Amniotic stem cell (primary cell): ENCODE measurements around the gene C3orf38.
A peak's percentile ranks its signal among the peaks of the same experiment; 100 is the strongest.
"Not testable (repeated sequence)": the region's sequence is repeated elsewhere in the genome, so short reads cannot be mapped to it uniquely, and the experiment has no call there.

Experiments used
- DNase-seq: peaks from one replicate; lab custom pipeline; 2025; lab: John Stamatoyannopoulos, UW

Gene C3orf38

GRCh38 chr3:88152841-88153240 lies 3.1 kb downstream of the C3orf38 start:
- DNase-seq = no peak

- no peak for DNase-seq
Observed at GRCh38 chr3:88166419-88166971, 16.7 kb downstream of the C3orf38 start.

GRCh38 chr3:88167173-88167572 lies 17.4 kb downstream of the C3orf38 start:
- no peak for DNase-seq

GRCh38 chr3:88167704-88168103 lies 17.9 kb downstream of the C3orf38 start:
- DNase-seq = no peak

GRCh38 chr3:88168171-88168570 lies 18.4 kb downstream of the C3orf38 start:
- DNase-seq = no peak

DNA sequence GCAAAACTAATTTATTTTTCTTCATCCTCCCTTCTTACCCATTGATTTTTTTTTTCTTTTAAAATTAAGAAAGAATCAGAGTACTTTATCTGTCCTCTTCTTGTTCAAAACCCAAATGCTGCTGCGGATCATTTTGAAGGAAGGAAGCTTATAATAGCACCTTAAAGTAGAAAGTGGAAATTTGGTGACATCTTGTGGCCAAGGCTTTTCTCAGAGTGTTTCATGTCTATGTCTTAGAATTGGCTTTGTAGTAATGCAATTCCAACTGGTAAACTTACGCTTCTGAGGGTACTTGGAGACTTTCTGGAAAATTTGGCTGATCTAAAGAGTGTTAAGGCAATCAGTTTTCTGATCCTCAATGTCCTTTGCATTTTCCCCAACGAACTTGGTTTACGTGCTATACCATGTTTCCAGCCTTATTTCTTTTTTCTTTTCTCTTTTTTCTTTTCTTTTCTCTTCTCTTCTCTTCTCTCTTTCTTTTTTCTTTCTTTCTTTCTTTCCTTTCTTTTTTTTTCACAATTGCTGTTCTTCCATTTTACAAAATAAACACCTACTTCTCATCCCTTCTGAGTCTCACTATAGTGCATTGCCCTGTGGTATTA lies 30.7 kb downstream of the C3orf38 start:
- no peak for DNase-seq

- DNase-seq = not testable (repeated sequence)
Observed at GRCh38 chr3:88182165-88182918, 32.6 kb downstream of the C3orf38 start.

DNA sequence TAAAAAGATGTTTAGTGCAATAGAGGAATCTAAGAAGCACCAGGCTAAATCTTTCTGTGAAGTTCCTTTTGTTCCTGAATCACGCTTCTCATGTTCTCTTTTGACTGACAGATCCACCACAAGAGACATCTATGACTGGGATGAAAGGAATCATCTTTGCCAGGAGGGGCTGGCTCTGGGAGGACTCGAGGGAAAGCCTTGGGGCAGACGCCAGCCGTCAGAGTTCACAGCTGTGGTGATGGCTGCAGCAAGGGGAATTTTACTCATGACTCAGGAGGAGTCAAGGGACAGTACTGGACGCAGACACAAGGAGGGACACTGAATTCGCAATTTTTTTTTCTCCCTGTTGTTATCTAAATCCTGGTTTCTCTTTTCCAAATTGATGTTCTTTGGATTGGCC lies 38.7 kb downstream of the C3orf38 start:
- no peak for DNase-seq

GRCh38 chr3:88189361-88189810 lies 39.6 kb downstream of the C3orf38 start:
- no peak for DNase-seq

GRCh38 chr3:88191872-88192409 lies 42.2 kb downstream of the C3orf38 start:
- no peak for DNase-seq

GRCh38 chr3:88192631-88193030 lies 42.9 kb downstream of the C3orf38 start:
- no peak for DNase-seq

GRCh38 chr3:88195951-88196434 lies 46.2 kb downstream of the C3orf38 start:
- no peak for DNase-seq

GRCh38 chr3:88198121-88198520 lies 48.4 kb downstream of the C3orf38 start:
- no peak for DNase-seq

DNA sequence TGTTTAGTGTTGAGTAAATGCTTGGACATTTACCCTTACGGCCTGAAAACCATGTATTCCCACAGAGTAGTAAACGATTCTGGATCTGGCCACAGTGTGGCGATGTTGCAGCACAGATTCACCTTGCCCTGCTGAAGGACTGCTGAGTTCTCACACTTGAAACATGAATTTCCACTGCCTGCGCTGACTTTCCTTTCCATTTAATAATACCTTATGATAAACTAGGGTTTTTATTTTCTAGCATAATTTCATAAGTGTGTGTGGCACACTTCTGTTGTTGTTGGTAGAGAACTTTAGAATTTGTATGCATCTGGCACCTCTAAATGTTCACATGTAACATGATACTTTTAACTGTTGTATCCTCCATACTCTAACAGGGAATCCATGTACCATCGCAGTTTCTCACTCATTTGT lies 53.9 kb downstream of the C3orf38 start:
- peak; percentile 31 for DNase-seq
